HEK293 (cell line): ENCODE data around the gene CENPT.

Experiments
- GLIS1 ChIP-seq: fragments of 450-650 bp; formaldehyde crosslinking; IDR thresholded peaks from 2 replicates; pipeline ENCODE4 v1.5.1; 2016; ENCODE audit warnings: missing biosample characterization, missing genetic modification characterization
- IKZF3 ChIP-seq: fragments of 450-650 bp; IDR thresholded peaks from 2 replicates; pipeline ENCODE4 v1.5.0; 2018; ENCODE audit warnings: missing biosample characterization, mild to moderate bottlenecking, missing genetic modification characterization, moderate library complexity
- MEIS1 ChIP-seq: sonication (generic); formaldehyde crosslinking; IDR thresholded peaks from 2 replicates; pipeline ENCODE4 v1.8.1; 2022; ENCODE audit warnings: missing genetic modification reagents, mild to moderate bottlenecking, borderline replicate concordance
- PRDM6 ChIP-seq: fragments of 450-650 bp; formaldehyde crosslinking; IDR thresholded peaks from 2 replicates; pipeline ENCODE4 v1.5.1; 2017; ENCODE audit warnings: missing biosample characterization, missing genetic modification characterization
- SP3 ChIP-seq: fragments of 450-650 bp; formaldehyde crosslinking; IDR thresholded peaks from 2 replicates; pipeline ENCODE4 v1.5.1; 2016; ENCODE audit warnings: missing biosample characterization, missing genetic modification characterization
- ZNF280D ChIP-seq: fragments of 450-650 bp; formaldehyde crosslinking; IDR thresholded peaks from 2 replicates; pipeline ENCODE4 v1.5.1; 2016; ENCODE audit warnings: missing biosample characterization, missing genetic modification characterization
- ZNF518A ChIP-seq: fragments of 450-650 bp; formaldehyde crosslinking; conservative IDR thresholded peaks from 2 replicates; pipeline ENCODE4 v1.5.1; 2016; ENCODE audit warnings: low read depth, missing biosample characterization, missing genetic modification characterization
- ZNF561 ChIP-seq: fragments of 450-650 bp; IDR thresholded peaks from 2 replicates; pipeline ENCODE4 v1.5.1; 2018; ENCODE audit warnings: missing biosample characterization, missing genetic modification characterization, borderline replicate concordance
- ZNF580 ChIP-seq: fragments of 450-650 bp; formaldehyde crosslinking; IDR thresholded peaks from 2 replicates; pipeline ENCODE4 v1.5.1; 2016; ENCODE audit warnings: missing biosample characterization, missing genetic modification characterization
- ZNF600 ChIP-seq: fragments of 450-650 bp; formaldehyde crosslinking; IDR thresholded peaks from 2 replicates; pipeline ENCODE4 v1.5.1; 2016; ENCODE audit warnings: missing biosample characterization, missing genetic modification characterization
- ZNF623 ChIP-seq: fragments of 450-650 bp; formaldehyde crosslinking; IDR thresholded peaks from 2 replicates; pipeline ENCODE4 v1.5.1; 2016; ENCODE audit warnings: missing biosample characterization, missing genetic modification characterization
- ZNF660 ChIP-seq: fragments of 450-650 bp; IDR thresholded peaks from 2 replicates; pipeline ENCODE4 v1.5.1; 2018; ENCODE audit warnings: missing biosample characterization, mild to moderate bottlenecking, missing genetic modification characterization
- ZSCAN23 ChIP-seq: fragments of 450-650 bp; formaldehyde crosslinking; IDR thresholded peaks from 2 replicates; pipeline ENCODE4 v1.5.1; 2016; ENCODE audit warnings: missing biosample characterization, missing genetic modification characterization
- TF ChIP-seq, protein P1 (sequence below): fragments of 450-650 bp; formaldehyde crosslinking; IDR thresholded peaks from 2 replicates; pipeline ENCODE4; 2016; ENCODE audit warnings: missing biosample characterization, missing genetic modification characterization

The CENPT gene

DNA sequence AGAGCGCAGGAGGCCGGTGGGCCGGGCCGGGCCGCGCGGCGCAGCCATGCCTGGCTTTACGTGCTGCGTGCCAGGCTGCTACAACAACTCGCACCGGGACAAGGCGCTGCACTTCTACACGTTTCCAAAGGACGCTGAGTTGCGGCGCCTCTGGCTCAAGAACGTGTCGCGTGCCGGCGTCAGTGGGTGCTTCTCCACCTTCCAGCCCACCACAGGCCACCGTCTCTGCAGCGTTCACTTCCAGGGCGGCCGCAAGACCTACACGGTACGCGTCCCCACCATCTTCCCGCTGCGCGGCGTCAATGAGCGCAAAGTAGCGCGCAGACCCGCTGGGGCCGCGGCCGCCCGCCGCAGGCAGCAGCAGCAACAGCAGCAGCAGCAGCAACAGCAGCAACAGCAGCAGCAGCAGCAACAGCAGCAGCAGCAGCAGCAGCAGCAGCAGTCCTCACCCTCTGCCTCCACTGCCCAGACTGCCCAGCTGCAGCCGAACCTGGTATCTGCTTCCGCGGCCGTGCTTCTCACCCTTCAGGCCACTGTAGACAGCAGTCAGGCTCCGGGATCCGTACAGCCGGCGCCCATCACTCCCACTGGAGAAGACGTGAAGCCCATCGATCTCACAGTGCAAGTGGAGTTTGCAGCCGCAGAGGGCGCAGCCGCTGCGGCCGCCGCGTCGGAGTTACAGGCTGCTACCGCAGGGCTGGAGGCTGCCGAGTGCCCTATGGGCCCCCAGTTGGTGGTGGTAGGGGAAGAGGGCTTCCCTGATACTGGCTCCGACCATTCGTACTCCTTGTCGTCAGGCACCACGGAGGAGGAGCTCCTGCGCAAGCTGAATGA, 4.8 kb downstream of the CENPT start (continued):
- TF ChIP-seq ZNF518A (tag by site-specific recombination) (no peak), ZNF580 (tag by site-specific recombination) (no peak), ZNF600 (tag by site-specific recombination) (peak; percentile 53; the same call in 1 of the 2 replicates), PRDM6 (tag by site-specific recombination) (no peak), ZNF660 (tag by site-specific recombination) (no peak), SP3 (no peak), IKZF3 (no peak), ZNF561 (no peak), ZNF280D (tag by site-specific recombination) (no peak), ZSCAN23 (tag by site-specific recombination) (no peak), ZNF623 (tag by site-specific recombination) (no peak), MEIS1 (CRISPR knock-in tag) (no peak), GLIS1 (tag by site-specific recombination) (no peak)
- TF ChIP-seq, protein P1, sequence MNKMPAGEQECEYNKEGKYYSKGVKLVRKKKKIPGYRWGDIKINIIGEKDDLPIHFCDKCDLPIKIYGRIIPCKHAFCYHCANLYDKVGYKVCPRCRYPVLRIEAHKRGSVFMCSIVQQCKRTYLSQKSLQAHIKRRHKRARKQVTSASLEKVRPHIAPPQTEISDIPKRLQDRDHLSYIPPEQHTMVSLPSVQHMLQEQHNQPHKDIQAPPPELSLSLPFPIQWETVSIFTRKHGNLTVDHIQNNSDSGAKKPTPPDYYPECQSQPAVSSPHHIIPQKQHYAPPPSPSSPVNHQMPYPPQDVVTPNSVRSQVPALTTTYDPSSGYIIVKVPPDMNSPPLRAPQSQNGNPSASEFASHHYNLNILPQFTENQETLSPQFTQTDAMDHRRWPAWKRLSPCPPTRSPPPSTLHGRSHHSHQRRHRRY (tag by site-specific recombination) = no peak
